ENCODE results near the gene SLX4IP. TPM values are rescaled to one million over a fixed set of nuclear protein-coding genes. Genes with fewer than 3 reads are reported as not detected.

SLX4IP gene
- total RNA-seq, 1 experiment from 2014 or later, result 11.1 TPM

DNA sequence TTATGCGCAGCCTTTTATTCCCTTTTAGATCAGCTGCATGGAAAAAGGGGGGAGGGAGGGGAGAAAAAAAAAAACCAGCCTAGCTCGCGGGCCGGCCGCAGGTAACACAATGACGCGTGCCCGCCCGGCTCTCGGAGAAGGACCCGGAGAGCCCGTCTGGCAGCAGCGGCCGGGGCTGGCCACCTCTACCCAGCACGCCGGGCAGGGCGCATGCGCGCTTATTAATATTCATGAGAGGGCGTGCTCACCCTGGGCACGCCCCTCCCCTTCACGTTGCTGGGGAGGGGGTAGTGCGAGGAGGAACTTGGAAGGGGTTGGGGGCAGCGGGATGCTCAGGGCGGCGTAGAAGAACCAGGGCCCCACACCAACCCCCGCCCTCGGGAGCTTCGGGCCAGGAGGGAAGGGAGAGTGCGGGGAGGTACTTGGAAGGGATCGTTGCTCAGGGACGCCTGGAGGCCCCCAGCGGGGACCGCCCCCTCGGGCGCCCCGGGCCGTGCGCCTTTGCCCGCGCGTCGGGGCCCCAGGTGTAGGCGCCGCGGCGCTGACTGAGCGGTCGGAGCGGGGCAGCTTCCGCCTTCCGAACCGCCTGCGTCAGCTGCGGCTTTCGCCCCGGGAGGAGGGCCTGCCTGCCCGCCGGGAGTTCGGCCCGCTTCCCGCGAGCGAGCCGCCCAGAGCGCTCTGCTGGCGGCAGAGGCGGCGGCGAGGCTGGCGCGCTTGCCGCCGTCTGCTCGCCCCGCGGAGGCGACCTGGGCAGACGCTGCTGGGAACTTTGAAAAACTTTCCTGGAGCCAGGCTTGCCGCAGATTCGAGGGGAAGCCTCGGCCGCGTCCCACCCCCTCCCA, 239.0 kb downstream of the SLX4IP start, which contains the start of gene JAG1:
TSS of gene JAG1 (minus strand) at position 158 of the 842 bp plus-strand sequence. CDS start 469 bp downstream, outside the sequence.
- Histone ChIP-seq H3K27me3 (ENCODE audit: insufficient read depth, low read length) (no peaks in the 10 kb centered on the region), H3K36me3 (ENCODE audit: control insufficient read depth in 1 of 2, insufficient read depth in 2 of 2, low read length in 2 of 2) (peaks cover 0 to 4% of the 10 kb centered on the region in 2 experiments; a peak in 1 of 4 replicates), H4K20me1 (ENCODE audit: insufficient read depth) (no peaks in the 10 kb centered on the region), H3K9me3 (ENCODE audit: control insufficient read depth in 1 of 2, insufficient read depth in 1 of 2, low read depth in 1 of 2, low read length in 2 of 2) (no peaks in the 10 kb centered on the region), H3K79me2 (ENCODE audit: insufficient read depth, low read length) (peaks cover 32% of the 10 kb centered on the region; the same call in 1 of the 2 replicates), H3K4me1 (ENCODE audit: control insufficient read depth in 1 of 2, insufficient read depth in 2 of 2, low read length in 2 of 2) (peaks cover 13 to 26% of the 10 kb centered on the region in 2 experiments), H3K27ac (ENCODE audit: low read depth, low read length) (peak within 1 kb of the TSS; percentile 99), H2AFZ (ENCODE audit: low read depth, low read length, poor library complexity, severe bottlenecking) (peak within 1 kb of the TSS; percentile 82), H3K4me2 (ENCODE audit: low read length) (peak within 1 kb of the TSS; percentile 87), H3K9me2 (ENCODE audit: insufficient read depth) (no peaks in the 10 kb centered on the region), H3K4me3 (replicated peaks in 1 of 2; ENCODE audit: low read depth in 1 of 2, low read length in 2 of 2) (peak within 1 kb of the TSS; percentile 75 to 90), H3K9ac (ENCODE audit: low read length) (peak within 1 kb of the TSS; percentile 83)
- POLR2A ChIA-PET, result interaction anchor here (1.1 to 1.9 kb wide), 4 partner anchors 8 to 861 kb away, joined by 3 to 7 read pairs (median 3); no protein-coding TSS in a partner anchor
- DNase-seq (ENCODE audit: low read depth, low spot score) (peak; percentile 85), ATAC-seq (peak; percentile 78)
- TF ChIP-seq ZFX (IDR thresholded peaks at IDR 0.05), result peak; percentile 74
- TF ChIP-seq MAX (IDR thresholded peaks at IDR 0.05), result 0 out of 2 replicates have a peak, but pooled peaks have one; percentile 7
- peak; percentile 43 for TF ChIP-seq SP1 (IDR thresholded peaks at IDR 0.05; ENCODE audit: low read depth)
- TF ChIP-seq, protein P1, sequence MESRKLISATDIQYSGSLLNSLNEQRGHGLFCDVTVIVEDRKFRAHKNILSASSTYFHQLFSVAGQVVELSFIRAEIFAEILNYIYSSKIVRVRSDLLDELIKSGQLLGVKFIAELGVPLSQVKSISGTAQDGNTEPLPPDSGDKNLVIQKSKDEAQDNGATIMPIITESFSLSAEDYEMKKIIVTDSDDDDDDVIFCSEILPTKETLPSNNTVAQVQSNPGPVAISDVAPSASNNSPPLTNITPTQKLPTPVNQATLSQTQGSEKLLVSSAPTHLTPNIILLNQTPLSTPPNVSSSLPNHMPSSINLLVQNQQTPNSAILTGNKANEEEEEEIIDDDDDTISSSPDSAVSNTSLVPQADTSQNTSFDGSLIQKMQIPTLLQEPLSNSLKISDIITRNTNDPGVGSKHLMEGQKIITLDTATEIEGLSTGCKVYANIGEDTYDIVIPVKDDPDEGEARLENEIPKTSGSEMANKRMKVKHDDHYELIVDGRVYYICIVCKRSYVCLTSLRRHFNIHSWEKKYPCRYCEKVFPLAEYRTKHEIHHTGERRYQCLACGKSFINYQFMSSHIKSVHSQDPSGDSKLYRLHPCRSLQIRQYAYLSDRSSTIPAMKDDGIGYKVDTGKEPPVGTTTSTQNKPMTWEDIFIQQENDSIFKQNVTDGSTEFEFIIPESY (IDR thresholded peaks at IDR 0.05; ENCODE audit: extremely low read depth, insufficient replicate concordance, low read length), result no peak
- TF ChIP-seq POLR2AphosphoS5 (IDR thresholded peaks at IDR 0.05; ENCODE audit: low read depth, low read length), result peak; percentile 89
- peak; percentile 59 for TF ChIP-seq POLR2A (IDR thresholded peaks at IDR 0.05; ENCODE audit: borderline replicate concordance, extremely low read depth, insufficient read depth, insufficient read length)
- RAD21 ChIA-PET (ENCODE audit: low non-redundant PET in 1 of 2, low total read pairs in 2 of 2, uncharacterized antibody in 2 of 2, unreplicated experiment in 2 of 2), result interaction anchor here (0.6 to 1.5 kb wide), 3 partner anchors 274 to 599 kb away, joined by 3 read pairs; no protein-coding TSS in a partner anchor
- CTCF ChIA-PET, result interaction anchor here (1.1 to 2.5 kb wide), 5 partner anchors 9 to 870 kb away, joined by 3 to 9 read pairs (median 5); no protein-coding TSS in a partner anchor
- BruUV-seq (replicated peaks), result no TSS peak
- intact Hi-C loops (cut with micrococcal nuclease), result loop anchor here (1.0 to 10.0 kb wide), 8 partner anchors 122 to 868 kb away; partner anchors contain the start of genes MKKS and SLX4IP

Measured in HCT116 (cell line).